Dermis blood vessel endothelial cell (primary cell): ENCODE data around the gene GPR82. TPM values are rescaled to one million over a fixed set of nuclear protein-coding genes. Genes with fewer than 3 reads are reported as not detected.
"Not testable (repeated sequence)": the region's sequence is repeated elsewhere in the genome, so short reads cannot be mapped to it uniquely, and the experiment has no call there.

Source experiments
- DNase-seq: peaks from one replicate; pipeline ENCODE4 v3.0.0; 2010
- total RNA-seq: library from RNA; depleted of rRNA; stranded (reverse); fragments of >200 nt; gene quantifications from 2 replicates; pipeline ENCODE4 v1.2.3, GENCODE V29; 2014

GPR82 gene
- total RNA-seq, 1 donor from 2014 or later: not detected

DNA sequence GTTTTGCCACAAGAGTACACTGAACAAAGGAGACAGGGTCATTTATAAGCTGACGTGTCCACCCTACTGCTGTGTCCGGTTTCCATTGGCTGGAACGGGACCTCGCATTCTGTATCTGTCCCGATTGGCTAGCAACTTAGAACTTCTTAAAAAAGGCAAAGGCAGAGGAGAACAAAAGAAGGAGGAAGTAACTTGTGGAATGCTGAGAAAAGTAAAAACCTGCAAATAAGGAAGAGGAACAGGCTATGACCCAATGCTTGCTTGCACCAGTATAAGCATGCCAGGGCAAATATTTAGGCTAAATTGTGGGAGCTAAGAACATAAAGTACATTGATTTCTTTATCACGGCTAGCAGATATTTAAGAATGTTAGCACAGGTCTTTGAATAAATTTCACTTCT lies 4.4 kb upstream of the GPR82 start:
- not testable (repeated sequence) for DNase-seq

DNA sequence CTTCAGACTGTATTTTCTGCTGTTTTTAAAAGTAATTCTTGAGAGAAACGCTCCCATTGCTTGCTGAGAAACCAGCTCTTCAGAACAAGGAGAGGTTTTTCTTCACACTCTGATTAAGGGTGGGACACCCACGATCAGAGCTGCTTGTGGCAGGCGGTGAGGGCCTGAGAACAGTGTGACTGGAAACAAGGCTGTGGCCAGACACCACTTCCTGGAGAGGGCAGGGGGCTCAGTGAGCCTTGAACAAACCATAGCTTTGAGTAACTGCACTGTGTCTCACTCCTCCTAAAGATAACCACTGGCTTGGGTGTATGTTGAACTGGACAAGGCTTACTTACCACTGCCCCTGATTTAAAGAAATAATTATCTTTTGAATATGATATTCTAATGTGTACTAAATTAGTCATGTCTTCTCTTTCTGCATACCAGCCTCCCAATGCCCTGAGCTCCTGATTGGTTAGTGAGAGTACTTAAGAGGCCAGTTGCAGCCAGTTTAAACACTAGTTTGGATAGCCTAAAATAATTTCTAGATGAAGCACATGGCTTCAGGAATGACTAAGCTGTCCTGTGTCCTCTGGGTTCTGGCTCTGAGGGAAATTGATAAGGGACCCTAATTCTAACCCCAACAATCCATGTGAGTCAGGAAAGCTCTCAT lies 3.7 kb upstream of the GPR82 start:
- DNase-seq: no peak

DNA sequence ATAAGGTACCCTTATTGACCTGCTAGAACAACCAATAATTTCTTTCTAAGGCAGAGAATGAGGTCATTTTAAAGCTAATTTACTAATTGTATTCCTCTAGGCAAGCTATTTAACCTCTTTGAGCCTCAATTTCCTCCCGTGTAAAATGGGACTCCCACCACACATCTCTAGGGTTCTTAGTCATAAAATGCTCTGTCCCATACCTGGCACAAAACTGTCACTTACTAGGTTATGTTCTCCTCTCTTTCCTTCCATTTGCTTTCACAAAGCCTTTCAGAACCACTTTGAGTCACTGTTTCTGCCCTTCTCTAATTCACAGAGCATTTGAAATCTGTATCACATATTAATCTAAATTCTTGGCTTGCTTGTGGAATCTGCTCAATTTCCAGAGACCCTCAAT lies 2.4 kb upstream of the GPR82 start:
- DNase-seq: no peak

DNA sequence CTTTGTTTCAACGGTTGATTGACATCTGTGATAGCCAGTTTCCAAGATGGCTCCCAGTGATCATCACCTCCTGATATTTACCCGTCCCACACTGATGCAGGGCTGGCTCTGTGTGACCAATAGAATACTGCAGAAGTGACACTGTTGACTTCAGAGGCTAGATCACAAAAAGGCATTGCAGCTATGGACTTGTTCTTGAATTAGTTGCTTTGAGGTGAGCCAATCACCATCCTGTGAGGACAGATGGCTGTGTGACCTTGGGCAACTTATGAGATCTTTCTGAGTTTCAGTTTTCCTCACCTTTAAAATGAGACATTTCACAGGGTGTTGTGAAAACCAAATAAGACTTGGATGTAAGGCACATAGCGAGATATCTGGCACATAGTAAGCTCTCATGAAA lies 1.8 kb upstream of the GPR82 start:
- DNase-seq: no peak

DNA sequence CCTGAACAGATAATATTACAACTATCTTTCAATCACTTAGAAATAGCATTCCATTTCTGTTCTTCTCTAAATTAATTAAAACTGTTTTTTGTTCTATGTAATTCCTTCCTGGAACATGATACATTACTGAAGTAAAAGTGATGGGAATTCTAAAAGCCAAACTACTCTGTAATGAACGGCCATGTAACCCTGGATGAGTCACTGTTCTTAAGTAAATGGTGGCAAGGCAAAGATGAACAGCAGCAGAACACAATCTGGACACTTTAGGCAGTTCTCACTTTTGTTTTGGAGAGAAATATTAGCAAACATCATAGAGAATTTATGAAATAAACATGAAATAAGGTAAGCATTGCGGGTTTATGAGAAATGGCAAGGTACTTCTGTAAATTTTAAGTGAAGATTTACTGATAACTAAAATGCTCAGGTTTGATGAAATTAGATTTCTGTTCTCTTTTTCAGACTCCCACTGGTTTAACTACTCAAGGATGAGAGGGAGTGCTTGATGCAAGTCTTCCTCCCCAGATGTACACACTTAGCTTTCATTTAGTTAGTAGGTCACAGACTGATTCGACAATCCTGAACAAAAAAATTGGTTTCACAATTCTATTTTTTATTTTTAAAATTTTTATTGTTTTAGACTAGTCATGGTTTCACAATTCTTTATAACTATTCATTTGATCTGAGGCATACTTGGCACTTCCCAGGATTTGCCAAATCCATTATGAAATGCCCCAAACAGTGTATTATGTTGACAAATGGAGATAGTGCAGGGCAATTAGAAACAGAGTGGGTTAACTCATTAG lies 964 bp upstream of the GPR82 start:
- no peak for DNase-seq

DNA sequence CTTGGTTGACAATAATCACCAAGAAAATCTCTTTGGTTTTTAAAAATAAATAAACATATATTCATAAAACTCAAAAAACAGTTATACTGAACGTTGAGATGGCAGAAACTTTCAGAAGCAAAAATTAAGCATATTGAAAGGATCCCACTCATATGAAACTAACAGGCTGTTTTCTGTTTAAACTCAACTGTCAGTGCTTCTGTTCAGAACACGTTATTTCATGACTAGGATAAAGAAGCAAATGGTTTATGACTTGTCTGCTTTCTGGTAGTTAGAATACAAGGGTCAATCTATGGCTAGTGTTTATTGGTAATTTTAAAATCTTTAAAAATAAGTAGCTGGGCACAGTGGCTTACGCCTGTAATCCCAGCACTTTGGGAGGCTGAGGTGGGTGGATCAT lies 4.1 kb downstream of the GPR82 start:
- no peak for DNase-seq

DNA sequence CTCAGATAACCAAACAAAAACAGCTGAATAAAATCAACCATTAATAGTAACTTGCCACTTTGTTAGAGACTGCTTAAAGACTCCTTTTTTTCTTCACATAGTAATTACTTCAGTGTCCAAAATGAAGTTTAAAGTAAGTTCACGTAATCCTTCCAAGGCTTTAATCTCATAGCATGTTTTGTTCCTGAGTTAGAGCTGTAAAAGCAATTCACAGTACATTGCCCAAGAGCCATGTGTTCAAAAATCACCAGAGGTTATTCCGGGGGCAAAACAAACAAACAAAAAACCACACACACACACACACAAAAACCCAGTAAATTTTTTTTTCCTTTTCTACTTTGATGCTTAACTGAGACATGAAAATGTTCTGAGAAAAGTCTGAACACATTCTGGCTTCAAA lies 6.1 kb downstream of the GPR82 start:
- DNase-seq: no peak

DNA sequence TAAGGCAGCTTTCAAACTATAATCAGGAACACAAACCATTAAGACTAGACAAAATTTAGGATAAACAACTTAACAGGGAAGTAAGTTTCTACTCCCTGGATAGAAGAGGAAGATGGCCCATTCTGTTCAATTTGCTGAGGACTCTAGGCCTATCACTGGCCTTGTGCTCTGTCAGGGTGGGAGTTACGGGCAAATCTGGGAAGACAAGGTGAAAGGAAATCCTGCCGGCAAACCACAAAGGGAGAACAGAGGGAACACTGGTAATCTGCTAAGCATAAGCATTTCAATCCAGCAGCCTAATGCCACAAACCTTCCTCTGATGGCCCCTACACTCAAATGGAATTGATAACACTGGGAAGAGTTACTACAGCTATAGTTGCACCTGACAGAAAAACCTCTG lies 8.3 kb downstream of the GPR82 start:
- DNase-seq: no peak

DNA sequence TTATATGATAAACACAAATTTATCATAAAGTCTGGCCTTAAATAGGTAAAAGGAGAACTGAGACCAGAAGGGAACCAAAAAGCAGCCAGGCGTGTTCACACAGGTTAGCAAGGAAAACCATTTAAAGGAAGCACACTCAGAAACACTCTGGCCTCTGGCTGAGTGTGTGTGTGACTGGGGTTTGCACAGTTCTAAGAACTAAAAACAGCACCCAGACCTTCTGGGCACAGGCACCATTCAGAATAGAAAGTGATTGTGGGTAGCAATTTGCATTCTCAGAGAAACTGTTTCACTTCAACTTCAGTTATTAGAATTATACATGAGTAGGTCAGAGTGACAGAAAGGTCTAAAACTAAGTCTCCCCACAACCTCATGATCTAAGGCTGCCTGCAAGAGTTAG lies 10.0 kb downstream of the GPR82 start:
- no peak for DNase-seq

DNA sequence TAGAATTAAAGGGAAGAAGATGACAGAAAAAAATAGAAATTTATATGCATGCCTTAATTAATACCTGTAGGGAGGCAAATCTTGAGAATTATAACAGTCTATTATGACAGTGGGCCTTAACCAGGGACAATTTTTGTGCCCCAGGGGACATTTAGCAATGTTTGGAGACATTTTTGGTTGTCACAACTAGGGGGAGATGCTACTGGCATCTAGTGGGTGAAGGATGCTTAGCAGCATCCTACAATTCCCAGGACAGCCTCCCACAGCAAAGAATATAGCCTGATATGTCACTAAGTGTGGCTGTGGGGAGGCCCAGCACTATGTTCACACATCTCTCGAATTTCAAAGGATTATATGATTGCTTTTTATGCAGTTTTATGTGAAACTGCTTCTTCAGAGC lies 10.5 kb downstream of the GPR82 start:
- peak; percentile 19 for DNase-seq

DNA sequence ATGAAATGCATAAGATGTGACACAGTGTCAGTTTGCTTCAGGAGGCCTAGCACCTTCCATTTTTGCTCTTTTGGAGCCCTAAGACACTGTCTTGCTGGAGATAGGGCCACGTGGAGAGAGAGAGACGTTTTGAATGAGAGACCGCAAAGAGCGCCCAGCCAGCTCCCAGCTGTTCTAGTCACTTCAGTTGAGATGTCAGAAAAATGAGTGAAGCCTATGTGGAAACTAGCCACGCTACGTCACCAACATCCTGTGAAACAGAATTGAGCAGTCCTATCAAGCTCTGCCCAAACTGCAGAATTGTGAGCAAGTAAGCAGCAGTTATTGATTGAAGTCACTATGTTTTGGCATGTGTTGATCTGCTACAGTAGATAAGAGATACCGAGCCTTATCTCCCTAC lies 13.1 kb downstream of the GPR82 start:
- no peak for DNase-seq

DNA sequence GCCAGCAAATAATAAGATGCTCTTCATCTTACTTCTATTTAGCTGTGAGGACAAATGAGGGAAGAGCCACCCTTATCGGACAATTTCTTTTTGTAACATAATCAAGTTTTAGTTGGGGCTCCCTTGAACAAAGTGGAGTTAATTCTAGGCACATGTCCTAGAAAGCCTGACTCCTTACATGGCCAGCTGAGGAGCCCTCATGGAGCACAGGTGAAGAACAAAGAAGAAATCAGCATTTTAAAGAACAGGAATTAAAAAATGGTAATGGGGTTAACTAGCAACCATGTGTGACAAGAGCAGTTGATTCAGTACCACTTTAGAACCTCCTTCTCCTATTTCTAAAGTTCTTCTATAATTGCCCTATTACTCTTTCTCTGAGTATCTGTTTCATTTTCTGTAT lies 15.9 kb downstream of the GPR82 start:
- no peak for DNase-seq

DNA sequence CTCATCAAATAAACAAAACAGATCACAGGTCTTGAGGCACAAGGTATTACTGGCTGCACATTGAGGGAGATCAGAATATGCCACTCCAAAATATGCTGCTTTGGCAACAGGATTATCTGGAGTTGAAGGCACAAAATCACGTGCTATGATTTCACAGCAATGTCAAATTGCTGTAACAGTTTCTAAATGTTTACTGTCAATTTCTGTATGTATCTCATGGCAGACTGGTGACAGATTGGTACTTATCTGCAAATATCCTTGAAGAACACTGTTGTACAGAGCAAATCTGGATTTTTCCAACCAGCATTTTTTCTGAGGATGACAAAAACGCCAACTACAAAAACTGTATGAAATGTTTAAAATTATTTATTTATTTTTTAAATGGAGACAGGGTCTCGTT lies 26.7 kb downstream of the GPR82 start:
- no peak for DNase-seq

DNA sequence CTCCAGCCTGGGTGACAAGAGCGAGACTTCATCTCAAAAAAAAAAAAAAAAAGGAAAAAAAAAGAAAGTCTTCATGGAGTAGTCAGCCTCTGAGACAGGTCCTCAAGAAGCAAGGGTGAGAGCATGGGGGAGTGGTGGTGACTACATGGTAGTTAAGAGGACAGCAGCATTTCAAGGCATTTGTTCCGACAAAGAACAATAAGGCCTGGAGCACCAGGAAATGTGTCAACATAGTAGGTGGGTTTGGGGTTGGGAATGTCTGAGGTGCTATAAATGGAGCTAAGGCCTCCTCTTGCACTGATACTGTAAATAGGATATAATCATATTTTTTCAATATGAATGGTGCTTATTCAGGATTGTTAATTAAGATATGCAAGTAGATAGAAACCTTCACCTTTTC lies 34.4 kb downstream of the GPR82 start:
- DNase-seq: peak; percentile 67

DNA sequence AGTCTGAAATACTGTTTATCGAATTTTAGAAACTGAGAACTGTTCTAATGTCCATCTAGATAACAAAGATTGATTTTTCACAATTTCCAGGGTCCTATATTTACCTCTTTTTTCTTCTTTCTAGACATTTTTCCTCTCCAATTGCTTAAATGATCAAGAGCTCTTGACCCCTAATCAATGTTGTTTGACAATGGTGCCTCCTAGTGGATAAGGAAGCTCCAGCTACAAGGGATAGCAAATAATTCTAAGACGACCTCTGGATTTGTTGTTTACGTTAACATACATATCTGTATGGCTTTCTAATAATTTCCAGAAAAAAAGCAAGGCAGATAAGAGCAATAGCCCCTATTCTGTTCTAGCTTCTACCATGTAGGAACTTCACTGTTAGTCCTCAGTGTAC lies 35.8 kb downstream of the GPR82 start:
- DNase-seq: peak; percentile 65

DNA sequence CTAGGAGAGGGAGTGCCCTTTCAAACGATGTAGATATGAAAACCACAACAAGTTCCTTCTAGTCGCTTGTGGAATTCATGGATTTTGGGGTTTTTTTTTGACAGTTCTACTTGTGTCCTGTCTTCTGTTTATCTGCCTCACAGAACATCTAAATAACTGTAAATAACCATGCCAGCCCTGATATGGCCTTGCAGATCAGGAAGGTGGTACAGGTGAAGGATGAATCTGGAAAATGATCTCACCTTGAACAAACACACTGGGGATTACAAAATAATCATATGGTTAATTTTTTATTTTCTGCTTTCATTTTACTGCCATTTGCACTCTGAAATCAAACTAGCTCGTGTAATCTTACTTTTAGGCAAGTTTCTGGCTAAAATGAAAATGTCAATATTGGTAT lies 37.2 kb downstream of the GPR82 start:
- DNase-seq: no peak

DNA sequence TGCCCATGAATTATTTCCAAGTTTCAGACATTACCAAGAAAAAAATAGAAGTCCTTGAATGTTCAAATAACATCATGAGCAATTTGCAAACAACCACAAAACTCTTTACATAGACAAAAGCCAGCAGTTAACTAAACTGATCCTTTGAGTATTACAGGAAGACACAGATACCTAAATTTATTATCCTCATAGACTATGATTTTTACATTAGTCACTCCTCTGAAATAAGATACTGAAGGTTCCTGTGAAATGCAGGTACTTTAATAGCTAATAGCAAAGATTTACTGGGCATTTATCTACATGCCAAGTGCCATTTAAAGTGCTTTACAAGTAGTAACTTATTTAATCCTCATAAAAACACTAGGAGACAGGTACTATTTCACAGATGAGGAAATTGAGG lies 37.7 kb downstream of the GPR82 start:
- DNase-seq: no peak

DNA sequence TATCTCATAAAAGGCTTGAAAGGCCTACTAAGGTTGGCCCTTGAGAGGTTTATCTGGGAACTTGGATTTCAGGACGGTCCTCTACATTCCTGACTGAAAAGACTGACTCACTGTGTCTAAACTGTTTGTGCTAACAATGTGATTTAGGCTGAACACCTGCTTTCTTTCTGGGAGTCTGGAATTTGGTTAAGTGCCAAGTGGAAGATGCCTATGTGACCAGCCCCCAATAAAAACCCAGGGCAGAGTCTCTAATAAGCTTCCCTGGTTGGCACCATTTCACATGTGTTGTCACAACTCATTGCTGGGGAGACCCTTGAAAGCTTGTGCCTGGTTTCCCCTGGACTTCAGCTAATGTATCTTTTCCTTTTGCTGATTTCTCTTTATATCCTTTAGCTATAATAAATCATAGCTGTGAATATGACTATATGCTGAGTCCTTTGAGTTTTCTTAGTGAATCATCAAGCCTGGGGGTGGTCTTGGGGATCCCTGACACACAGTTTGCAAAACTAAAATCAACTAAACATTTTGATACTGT lies 55.1 kb downstream of the GPR82 start:
- DNase-seq: peak; percentile 71

Other genes starting within 250 kb of the GPR82 start
- not detected in 2 replicates for gene GPR34, start 35.2 kb upstream of the GPR82 start, total RNA-seq
- 32.3 and 51.1 TPM in 2 replicates for gene CASK, start 199.4 kb downstream of the GPR82 start, total RNA-seq